Muscle layer of duodenum (tissue), 2 donors: Measurements from ENCODE around the gene NFXL1.

Source experiments
- H3K27ac ChIP-seq: one replicate; pipeline ENCODE4 v1.7.0; 2013; ENCODE audit warnings: mild to moderate bottlenecking, low read length
- H3K27me3 ChIP-seq: one replicate; pipeline ENCODE4 v1.7.0; 2013; ENCODE audit warnings: low read depth, mild to moderate bottlenecking, control low read depth, low read length
- H3K36me3 ChIP-seq, 2 donors: one replicate each; pipeline ENCODE4 v1.7.0; 2013; ENCODE audit warnings: low read length in 2 of 2, control low read depth in 1 of 2, mild to moderate bottlenecking in 1 of 2; ENCODE audit not compliant: insufficient read depth in 2 of 2, control insufficient read depth in 1 of 2
- H3K4me1 ChIP-seq, 2 donors: one replicate each; pipeline ENCODE4 v1.7.0; 2013; ENCODE audit warnings: low read length in 2 of 2, mild to moderate bottlenecking in 2 of 2, control low read depth in 1 of 2, moderate library complexity in 1 of 2; ENCODE audit not compliant: insufficient read depth in 2 of 2, control insufficient read depth in 1 of 2
- H3K4me3 ChIP-seq, 2 donors: one replicate each; pipeline ENCODE4 v1.7.0; 2013; ENCODE audit warnings: low read length in 2 of 2, low read depth in 1 of 2, mild to moderate bottlenecking in 1 of 2
- H3K9me3 ChIP-seq, 2 donors: one replicate each; pipeline ENCODE4 v1.7.0; 2013; ENCODE audit warnings: low read length in 2 of 2, control low read depth in 1 of 2, mild to moderate bottlenecking in 1 of 2; ENCODE audit not compliant: control insufficient read depth in 1 of 2
- donor health status: healthy.

NFXL1 gene

GRCh38 chr4:47882228-47882627, 32.2 kb downstream of the NFXL1 start:
- Histone ChIP-seq H3K27me3 (no peaks in the 10 kb centered on the region), H3K4me1 (no peaks in the 10 kb centered on the region), H3K36me3 (peaks cover 33 to 40% of the 10 kb centered on the region in 2 donors), H3K9me3 (no peaks in the 10 kb centered on the region), H3K4me3 (no peak overlapping the region), H3K27ac (no peak overlapping the region)

GRCh38 chr4:47879458-47879857, 34.9 kb downstream of the NFXL1 start:
- Histone ChIP-seq H3K4me3 (no peak overlapping the region), H3K27ac (no peak overlapping the region), H3K4me1 (no peaks in the 10 kb centered on the region), H3K9me3 (no peaks in the 10 kb centered on the region), H3K27me3 (no peaks in the 10 kb centered on the region), H3K36me3 (peaks cover 42 to 53% of the 10 kb centered on the region in 2 donors)

GRCh38 chr4:47876784-47877546, 37.4 kb downstream of the NFXL1 start:
- Histone ChIP-seq H3K4me3 (no peak overlapping the region), H3K27ac (no peak overlapping the region), H3K4me1 (no peaks in the 10 kb centered on the region), H3K9me3 (peaks cover 0 to 11% of the 10 kb centered on the region in 2 donors), H3K27me3 (no peaks in the 10 kb centered on the region), H3K36me3 (peaks cover 34 to 56% of the 10 kb centered on the region in 2 donors)

- no peak overlapping the region for H3K27ac ChIP-seq
- no peaks in the 10 kb centered on the region for H3K4me1 ChIP-seq
- H3K27me3 ChIP-seq: no peaks in the 10 kb centered on the region
- peaks cover 29 to 51% of the 10 kb centered on the region in 2 donors for H3K36me3 ChIP-seq
- peaks cover 0 to 11% of the 10 kb centered on the region in 2 donors for H3K9me3 ChIP-seq
- no peak overlapping the region for H3K4me3 ChIP-seq
Observed at GRCh38 chr4:47876310-47876709, 38.1 kb downstream of the NFXL1 start.

- Histone ChIP-seq H3K27ac (no peak overlapping the region), H3K4me3 (no peak overlapping the region), H3K27me3 (no peaks in the 10 kb centered on the region), H3K4me1 (no peaks in the 10 kb centered on the region), H3K9me3 (peaks cover 0 to 11% of the 10 kb centered on the region in 2 donors), H3K36me3 (peaks cover 29 to 47% of the 10 kb centered on the region in 2 donors)
Observed at GRCh38 chr4:47873877-47874541, 40.4 kb downstream of the NFXL1 start.

GRCh38 chr4:47863486-47863885, 50.9 kb downstream of the NFXL1 start:
- Histone ChIP-seq H3K9me3 (no peaks in the 10 kb centered on the region), H3K4me1 (no peaks in the 10 kb centered on the region), H3K4me3 (no peak overlapping the region), H3K27ac (no peak overlapping the region), H3K27me3 (no peaks in the 10 kb centered on the region), H3K36me3 (peaks cover 0 to 4% of the 10 kb centered on the region in 2 donors)

- Histone ChIP-seq H3K27ac (no peak overlapping the region), H3K4me3 (no peak overlapping the region), H3K4me1 (no peaks in the 10 kb centered on the region), H3K27me3 (no peaks in the 10 kb centered on the region), H3K9me3 (no peaks in the 10 kb centered on the region), H3K36me3 (no peaks in the 10 kb centered on the region)
Observed at GRCh38 chr4:47862297-47862696, 52.1 kb downstream of the NFXL1 start.

- Histone ChIP-seq H3K27me3 (no peaks in the 10 kb centered on the region), H3K36me3 (no peaks in the 10 kb centered on the region), H3K27ac (no peak overlapping the region), H3K4me3 (no peak overlapping the region), H3K4me1 (no peaks in the 10 kb centered on the region), H3K9me3 (no peaks in the 10 kb centered on the region)
Observed at GRCh38 chr4:47860305-47860704, 54.1 kb downstream of the NFXL1 start.

- Histone ChIP-seq H3K9me3 (no peaks in the 10 kb centered on the region), H3K27me3 (no peaks in the 10 kb centered on the region), H3K36me3 (no peaks in the 10 kb centered on the region), H3K27ac (no peak overlapping the region), H3K4me3 (no peak overlapping the region), H3K4me1 (no peaks in the 10 kb centered on the region)
Observed at GRCh38 chr4:47858006-47858405, 56.4 kb downstream of the NFXL1 start.

- no peaks in the 10 kb centered on the region for H3K27me3 ChIP-seq
- no peak overlapping the region for H3K4me3 ChIP-seq
- H3K4me1 ChIP-seq: no peaks in the 10 kb centered on the region
- no peaks in the 10 kb centered on the region for H3K36me3 ChIP-seq
- H3K27ac ChIP-seq: no peak overlapping the region
- no peaks in the 10 kb centered on the region for H3K9me3 ChIP-seq
Observed at GRCh38 chr4:47856713-47857112, 57.7 kb downstream of the NFXL1 start.

GRCh38 chr4:47855350-47855749, 59.0 kb downstream of the NFXL1 start:
- Histone ChIP-seq H3K4me1 (no peaks in the 10 kb centered on the region), H3K9me3 (no peaks in the 10 kb centered on the region), H3K27me3 (no peaks in the 10 kb centered on the region), H3K4me3 (no peak overlapping the region), H3K36me3 (peaks cover 0 to 9% of the 10 kb centered on the region in 2 donors), H3K27ac (no peak overlapping the region)
